ENCODE results near the gene ZNF76.

Gene ZNF76

GRCh38 chr6:35259194-35259947 is at the start of gene ZNF76:
TSS of gene ZNF76 (plus strand) at chr6:35259735. CDS start at chr6:35281152, 21,417 bp downstream.
- H3K4me3 ChIP-seq (ENCODE audit: low read depth, low read length): peak within 1 kb of the TSS; percentile 98
- DNase-seq (ENCODE audit: low read depth): peak; percentile 97
- TF ChIP-seq, protein P1, sequence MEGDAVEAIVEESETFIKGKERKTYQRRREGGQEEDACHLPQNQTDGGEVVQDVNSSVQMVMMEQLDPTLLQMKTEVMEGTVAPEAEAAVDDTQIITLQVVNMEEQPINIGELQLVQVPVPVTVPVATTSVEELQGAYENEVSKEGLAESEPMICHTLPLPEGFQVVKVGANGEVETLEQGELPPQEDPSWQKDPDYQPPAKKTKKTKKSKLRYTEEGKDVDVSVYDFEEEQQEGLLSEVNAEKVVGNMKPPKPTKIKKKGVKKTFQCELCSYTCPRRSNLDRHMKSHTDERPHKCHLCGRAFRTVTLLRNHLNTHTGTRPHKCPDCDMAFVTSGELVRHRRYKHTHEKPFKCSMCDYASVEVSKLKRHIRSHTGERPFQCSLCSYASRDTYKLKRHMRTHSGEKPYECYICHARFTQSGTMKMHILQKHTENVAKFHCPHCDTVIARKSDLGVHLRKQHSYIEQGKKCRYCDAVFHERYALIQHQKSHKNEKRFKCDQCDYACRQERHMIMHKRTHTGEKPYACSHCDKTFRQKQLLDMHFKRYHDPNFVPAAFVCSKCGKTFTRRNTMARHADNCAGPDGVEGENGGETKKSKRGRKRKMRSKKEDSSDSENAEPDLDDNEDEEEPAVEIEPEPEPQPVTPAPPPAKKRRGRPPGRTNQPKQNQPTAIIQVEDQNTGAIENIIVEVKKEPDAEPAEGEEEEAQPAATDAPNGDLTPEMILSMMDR (conservative IDR thresholded peaks at IDR 0.05; ENCODE audit: low read depth, low read length): no peak

DNA sequence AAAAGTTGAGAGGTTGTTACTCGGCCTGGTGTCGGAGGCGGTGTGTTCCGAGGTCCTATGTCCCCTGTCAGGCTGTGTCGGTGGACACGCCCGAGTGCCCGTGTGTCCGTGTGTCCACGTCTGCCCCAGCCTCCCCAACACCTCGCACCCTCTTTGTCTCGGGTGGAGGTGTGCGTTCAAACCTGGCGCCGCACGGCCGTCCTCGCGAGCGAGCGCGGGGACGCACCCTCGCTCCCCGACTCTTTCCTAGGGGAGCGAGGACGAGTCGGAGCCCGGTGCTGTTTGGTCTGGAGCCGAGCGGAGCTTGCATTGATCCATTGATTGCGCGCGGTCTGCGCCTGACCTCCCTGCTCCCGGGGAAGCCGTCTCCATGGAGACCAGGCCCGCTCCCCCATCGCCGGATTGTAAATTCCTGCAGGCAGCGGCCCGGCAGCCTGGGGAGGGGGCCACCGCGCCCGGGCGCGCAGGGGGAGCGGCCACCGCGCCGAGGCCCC is 46.2 kb upstream of the ZNF76 start:
- H3K4me3 ChIP-seq (ENCODE audit: low read depth, low read length): peak overlapping the region; percentile 60
- no peak for DNase-seq (ENCODE audit: low read depth)
- TF ChIP-seq, protein P1 (conservative IDR thresholded peaks at IDR 0.05; ENCODE audit: low read depth, low read length): no peak

DNA sequence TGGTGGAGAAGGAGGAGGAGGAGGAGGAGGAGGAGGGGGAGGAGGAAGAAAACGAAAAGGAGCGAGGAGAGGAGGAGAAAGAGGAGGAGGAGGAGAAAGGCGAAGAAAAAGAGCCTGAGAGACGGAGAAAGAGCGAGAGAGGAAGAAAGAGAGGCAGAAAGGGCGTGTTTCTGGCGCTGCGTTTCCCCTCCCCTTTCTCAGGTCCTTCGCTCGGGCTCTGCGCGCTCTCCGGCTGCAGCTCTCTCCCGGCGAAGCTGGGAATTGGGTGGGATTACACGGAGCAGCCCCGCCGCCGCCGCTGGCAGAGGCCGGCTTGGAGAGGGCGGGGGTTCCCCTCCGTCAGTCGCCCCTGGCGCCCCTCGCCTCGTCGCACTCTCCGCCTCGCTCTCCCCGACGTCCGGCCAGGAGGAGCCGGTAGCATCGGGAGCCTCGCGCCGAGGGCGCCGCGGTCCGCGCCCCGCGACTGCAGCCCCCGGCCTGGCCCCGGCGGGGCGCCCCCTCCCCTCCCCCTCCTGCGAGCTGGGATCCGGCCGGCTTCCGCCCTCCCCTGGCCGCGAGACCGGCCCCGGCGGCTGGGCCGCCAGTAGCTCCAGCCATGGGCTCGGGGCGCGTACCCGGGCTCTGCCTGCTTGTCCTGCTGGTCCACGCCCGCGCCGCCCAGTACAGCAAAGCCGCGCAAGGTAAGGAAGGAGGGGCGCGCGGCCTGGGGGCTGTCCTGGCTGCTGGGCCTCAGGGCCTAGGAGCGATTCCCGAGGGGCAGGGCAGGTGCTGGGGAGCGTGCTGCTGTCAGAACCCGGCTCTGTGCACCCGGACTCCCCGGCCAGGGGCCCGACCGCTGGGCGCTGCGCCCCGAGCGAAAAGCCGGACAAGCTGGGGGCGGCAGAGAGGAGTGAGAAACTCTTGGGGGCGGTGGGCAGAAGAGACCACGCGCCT is 45.4 kb upstream of the ZNF76 start, which contains the start of gene SCUBE3:
TSS of gene SCUBE3 (plus strand) at position 133 of the 933 bp plus-strand sequence. CDS start at position 596, 463 bp downstream.
- peak; percentile 44 for DNase-seq (ENCODE audit: low read depth)
- TF ChIP-seq, protein P1 (conservative IDR thresholded peaks at IDR 0.05; ENCODE audit: low read depth, low read length): no peak
- peak within 1 kb of the TSS; percentile 60 for H3K4me3 ChIP-seq (ENCODE audit: low read depth, low read length)

- H3K4me3 ChIP-seq (ENCODE audit: low read depth, low read length): peak overlapping the region; percentile 60
- TF ChIP-seq, protein P1 (conservative IDR thresholded peaks at IDR 0.05; ENCODE audit: low read depth, low read length): no peak
- DNase-seq (ENCODE audit: low read depth): no peak
These were observed 44.5 kb upstream of the ZNF76 start for GRCh38 chr6:35214869-35215664.

- TF ChIP-seq, protein P1 (conservative IDR thresholded peaks at IDR 0.05; ENCODE audit: low read depth, low read length): no peak
- H3K4me3 ChIP-seq (ENCODE audit: low read depth, low read length): no peak overlapping the region
- no peak for DNase-seq (ENCODE audit: low read depth)
These were observed 43.7 kb upstream of the ZNF76 start for GRCh38 chr6:35215665-35216411.

DNA sequence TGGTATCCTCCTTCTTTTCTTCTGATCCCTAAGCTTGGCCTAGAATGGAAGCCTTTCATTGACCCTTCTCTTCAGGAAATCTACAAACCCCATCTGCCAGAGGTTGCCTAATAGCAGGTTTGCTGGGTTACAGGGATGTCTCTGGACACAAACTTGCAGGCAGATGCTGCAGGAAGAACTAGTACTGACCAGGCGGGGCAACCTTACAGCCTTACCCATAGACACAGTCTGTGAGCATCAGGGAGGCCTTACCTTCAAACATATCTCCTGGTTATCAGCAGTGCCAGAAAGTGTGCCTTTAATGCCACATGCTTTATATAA is 43.2 kb upstream of the ZNF76 start:
- TF ChIP-seq, protein P1 (conservative IDR thresholded peaks at IDR 0.05; ENCODE audit: low read depth, low read length): no peak
- H3K4me3 ChIP-seq (ENCODE audit: low read depth, low read length): no peak overlapping the region
- DNase-seq (ENCODE audit: low read depth): no peak
